Cerebellar nuclear complex (tissue), 1 donor: ENCODE data around the gene CDX2.

Experiments used
- DNase-seq, 2 experiments: peaks; one replicate each; lab custom pipeline; 2025; lab: John Stamatoyannopoulos, UW

CDX2 gene

GRCh38 chr13:27978301-27978968, 9.3 kb upstream of the CDX2 start:
- no peak for DNase-seq

GRCh38 chr13:27977476-27978300, 8.6 kb upstream of the CDX2 start:
- DNase-seq, result no peak

GRCh38 chr13:27976362-27977091, 7.4 kb upstream of the CDX2 start:
- no peak for DNase-seq

- DNase-seq, result no peak
Observed at GRCh38 chr13:27975564-27976361, 6.6 kb upstream of the CDX2 start.

- no peak for DNase-seq
Observed at GRCh38 chr13:27973961-27974662, 5.0 kb upstream of the CDX2 start.

- no peak for DNase-seq
Observed at GRCh38 chr13:27973291-27973690, 4.2 kb upstream of the CDX2 start.

GRCh38 chr13:27972478-27972820, 3.3 kb upstream of the CDX2 start:
- DNase-seq, result no peak

GRCh38 chr13:27971776-27972477, 2.8 kb upstream of the CDX2 start:
- no peak for DNase-seq

- DNase-seq, result no peak
Observed at GRCh38 chr13:27971236-27971645, 2.1 kb upstream of the CDX2 start.

GRCh38 chr13:27970382-27971235, 1.5 kb upstream of the CDX2 start:
- no peak for DNase-seq

GRCh38 chr13:27969866-27970229, 733 bp upstream of the CDX2 start:
- DNase-seq, result no peak

GRCh38 chr13:27968316-27969081, 616 bp downstream of the CDX2 start:
- no peak for DNase-seq

GRCh38 chr13:27967736-27968315, 1.3 kb downstream of the CDX2 start:
- no peak for DNase-seq

GRCh38 chr13:27967203-27967735, 1.8 kb downstream of the CDX2 start:
- DNase-seq, result no peak

- no peak for DNase-seq
Observed at GRCh38 chr13:27966641-27967202, 2.4 kb downstream of the CDX2 start.

- DNase-seq, result no peak
Observed at GRCh38 chr13:27965740-27966640, 3.1 kb downstream of the CDX2 start.

GRCh38 chr13:27965343-27965739, 3.8 kb downstream of the CDX2 start:
- no peak for DNase-seq
